Activated T-helper 1 cell treated with Interleukin-2 at 50 U/mL for 16 hours (primary cell): ENCODE data around the gene TUBGCP2.

Experiments used
- DNase-seq: peaks from one replicate; pipeline ENCODE4 v3.0.0-alpha.2; 2020; ENCODE audit warnings: low read depth

TUBGCP2 gene, protein sequence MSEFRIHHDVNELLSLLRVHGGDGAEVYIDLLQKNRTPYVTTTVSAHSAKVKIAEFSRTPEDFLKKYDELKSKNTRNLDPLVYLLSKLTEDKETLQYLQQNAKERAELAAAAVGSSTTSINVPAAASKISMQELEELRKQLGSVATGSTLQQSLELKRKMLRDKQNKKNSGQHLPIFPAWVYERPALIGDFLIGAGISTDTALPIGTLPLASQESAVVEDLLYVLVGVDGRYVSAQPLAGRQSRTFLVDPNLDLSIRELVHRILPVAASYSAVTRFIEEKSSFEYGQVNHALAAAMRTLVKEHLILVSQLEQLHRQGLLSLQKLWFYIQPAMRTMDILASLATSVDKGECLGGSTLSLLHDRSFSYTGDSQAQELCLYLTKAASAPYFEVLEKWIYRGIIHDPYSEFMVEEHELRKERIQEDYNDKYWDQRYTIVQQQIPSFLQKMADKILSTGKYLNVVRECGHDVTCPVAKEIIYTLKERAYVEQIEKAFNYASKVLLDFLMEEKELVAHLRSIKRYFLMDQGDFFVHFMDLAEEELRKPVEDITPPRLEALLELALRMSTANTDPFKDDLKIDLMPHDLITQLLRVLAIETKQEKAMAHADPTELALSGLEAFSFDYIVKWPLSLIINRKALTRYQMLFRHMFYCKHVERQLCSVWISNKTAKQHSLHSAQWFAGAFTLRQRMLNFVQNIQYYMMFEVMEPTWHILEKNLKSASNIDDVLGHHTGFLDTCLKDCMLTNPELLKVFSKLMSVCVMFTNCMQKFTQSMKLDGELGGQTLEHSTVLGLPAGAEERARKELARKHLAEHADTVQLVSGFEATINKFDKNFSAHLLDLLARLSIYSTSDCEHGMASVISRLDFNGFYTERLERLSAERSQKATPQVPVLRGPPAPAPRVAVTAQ

DNA sequence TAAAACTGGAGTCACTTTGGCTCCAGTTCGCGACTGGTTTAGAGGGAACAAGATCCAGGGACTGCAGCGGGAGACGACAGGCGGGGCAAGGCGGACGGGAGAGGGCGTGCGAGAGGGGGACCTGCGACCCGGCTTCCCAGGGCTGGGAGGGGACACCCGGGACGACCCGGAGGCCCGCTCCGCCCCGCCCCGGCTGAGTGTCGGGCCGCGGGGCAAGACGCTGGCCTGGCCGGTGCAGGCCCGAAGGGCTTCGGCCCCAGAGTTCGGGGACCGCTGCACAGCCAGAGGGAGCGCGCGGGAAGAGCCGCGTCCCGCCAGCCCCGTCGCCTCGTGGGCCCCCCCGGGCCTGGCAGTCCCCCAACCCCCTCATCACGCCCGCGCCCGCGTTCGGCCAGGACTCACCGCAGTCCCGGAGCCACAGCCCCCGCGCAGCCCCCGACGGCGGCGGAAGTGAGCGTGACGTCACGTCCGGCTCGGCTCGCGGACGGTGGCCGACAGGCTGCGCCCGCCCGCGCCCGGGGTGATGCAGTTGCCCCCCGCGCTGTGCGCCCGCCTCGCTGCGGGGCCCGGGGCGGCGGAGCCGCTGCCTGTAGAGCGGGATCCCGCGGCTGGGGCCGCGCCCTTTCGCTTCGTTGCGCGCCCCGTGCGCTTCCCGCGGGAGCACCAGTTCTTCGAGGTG lies at the start of gene TUBGCP2, which contains the start of gene ZNF511:
TUBGCP2 (minus strand) TSS at position 452 of the 679 bp plus-strand sequence. CDS start 5,931 bp downstream, outside the sequence.
ZNF511 (plus strand) TSS at position 494 of the 679 bp plus-strand sequence; CDS start at position 524, 30 bp downstream.
- peak; percentile 85 for DNase-seq

DNA sequence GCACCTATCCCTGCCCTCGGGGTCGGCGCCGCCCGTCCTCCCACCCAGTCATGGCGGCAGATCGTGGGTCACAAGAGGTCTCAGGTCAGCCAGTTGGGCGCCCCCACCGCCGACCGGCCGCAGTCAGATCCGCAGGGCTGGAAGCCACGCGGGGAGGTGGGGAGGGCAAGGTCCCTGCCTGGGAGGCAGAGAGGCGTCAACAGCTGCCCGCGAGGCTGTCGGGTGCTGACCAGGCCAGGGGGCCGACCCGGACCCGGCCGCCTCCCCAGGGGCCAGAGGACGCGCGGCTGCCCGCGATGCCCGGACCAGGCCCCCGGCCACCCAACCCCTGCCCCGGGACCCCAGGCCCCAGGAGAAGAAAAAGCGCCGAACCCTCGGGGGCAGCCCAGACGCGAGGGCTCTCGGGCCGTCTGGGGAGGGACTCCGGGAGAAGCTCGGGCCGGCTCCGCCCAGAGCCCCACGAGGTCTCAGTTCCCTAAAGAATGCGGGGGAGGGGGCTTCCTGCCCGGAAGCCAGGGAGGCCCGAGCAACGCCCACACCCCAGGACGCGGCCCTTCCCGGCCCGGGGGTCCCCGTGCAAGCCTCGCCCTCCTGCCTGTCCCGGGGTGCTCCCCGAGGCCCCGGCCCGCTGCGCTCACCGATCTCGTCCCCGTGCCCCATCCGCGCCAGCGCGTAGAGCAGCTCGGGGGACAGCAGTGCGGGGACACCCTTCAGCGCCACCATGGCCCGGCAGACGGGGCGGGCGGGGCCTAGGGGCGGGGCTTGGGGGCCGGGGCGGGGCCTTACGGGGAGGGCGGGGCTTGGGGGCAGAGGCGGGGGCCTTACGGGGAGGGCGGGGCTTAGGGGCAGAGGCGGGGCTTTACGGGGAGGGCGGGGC lies 48.9 kb upstream of the TUBGCP2 start, which contains the start of gene FUOM:
FUOM (minus strand) TSS at position 735 of the 877 bp plus-strand sequence; CDS start at position 723, 12 bp downstream.
- peak; percentile 55 for DNase-seq

DNA sequence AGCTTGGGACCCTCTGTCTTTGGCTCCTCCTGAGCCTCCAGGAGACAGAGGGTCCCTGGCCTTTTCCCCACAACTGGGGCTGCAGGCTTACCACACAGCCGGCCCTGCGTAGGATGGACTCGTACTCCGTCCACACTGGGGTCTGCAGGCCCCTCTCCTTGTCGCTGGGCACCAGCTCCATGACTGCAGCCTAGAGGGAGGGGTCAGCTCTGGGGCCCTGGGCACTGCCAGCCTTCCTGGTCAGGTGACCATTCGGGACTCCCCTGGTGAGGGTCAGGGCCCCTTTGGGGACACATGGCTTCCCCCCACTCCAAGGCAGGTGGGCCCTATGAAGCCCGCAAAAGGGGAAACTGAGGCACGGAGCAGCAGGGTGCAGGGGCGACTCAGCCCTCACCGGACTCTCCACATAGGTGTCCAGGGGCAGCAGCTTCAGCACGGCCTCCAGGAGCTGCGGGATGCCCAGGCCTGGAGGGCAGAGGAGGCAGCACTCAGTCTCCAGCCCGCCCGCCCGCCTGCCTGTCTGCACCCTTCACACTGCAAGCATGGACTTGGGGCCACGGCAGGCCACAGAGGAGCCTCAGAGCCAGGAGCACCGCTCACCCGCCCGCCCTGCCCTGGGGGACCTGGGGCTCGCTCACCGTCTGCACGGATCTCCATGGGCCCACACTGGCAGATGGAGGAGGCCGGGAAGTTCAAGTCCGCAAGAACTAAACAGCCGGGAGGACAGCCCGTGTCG lies 48.0 kb upstream of the TUBGCP2 start:
- no peak for DNase-seq

DNA sequence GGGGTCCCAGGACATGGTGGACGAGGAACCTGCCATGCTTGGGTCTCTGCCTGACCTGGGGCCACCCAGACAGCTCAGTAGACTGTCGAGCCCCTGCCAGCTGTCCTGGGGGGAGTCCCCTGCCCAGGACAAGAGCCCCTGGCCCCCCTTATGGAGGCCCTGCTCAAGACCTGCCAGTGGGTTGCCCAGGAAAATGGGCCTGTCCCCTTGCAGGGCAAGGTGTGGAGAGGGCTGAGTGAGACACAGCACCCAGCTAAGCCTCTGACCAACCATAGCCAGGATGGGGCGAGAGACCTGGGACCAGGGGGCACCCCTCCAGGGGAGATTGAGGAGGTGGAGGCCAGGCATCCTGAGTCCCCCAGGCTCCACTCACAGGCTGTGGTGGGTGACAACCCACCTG lies 47.3 kb upstream of the TUBGCP2 start:
- no peak for DNase-seq

DNA sequence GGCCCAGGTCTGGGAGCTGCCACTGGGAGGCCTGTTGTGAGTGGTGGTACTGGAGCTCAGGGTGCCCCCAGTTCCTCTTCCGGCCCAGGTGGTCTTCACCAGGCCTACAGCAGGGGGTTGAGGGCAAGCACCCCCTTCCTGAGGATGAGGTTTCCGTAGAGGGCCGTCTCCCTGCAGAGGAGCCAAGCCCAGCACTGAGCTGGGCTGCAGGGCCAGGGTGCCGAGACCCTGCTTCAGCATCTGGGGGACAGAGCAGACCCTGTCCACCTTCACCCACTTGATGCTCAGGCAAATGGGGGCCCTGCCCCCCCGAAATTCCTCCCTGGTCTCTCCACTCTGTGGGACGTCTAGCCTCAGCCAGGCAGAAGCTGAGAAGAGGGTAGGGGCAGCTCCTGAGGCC lies 46.6 kb upstream of the TUBGCP2 start:
- DNase-seq: no peak

DNA sequence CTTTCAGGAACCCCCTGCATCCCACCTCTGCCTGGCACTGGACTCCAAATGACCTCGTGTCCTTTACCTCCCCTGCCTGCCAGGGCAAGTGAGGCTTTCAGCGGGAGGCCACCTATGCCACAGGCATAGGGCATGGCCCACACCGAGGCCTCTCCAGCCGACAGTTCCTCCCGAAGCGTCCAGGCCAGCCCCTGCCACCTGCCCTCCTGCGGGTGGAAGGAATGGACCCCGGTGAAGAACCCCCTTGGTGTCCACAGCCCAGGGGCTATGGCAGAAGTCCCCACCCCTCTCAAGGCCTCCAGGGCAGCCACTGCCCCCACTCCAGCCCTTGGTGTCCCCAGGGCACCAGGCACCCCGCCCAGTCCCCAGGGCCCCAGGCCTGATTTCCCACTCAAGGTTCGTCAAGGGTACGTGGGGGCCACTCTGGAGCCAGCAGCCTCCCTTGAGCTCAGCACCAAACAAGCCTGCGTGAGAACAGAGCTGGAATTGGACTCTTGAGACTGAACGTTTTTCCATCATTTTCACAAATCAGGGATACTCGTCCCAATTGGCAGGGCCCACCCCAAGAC lies 46.1 kb upstream of the TUBGCP2 start:
- no peak for DNase-seq

- DNase-seq: no peak
Observed at GRCh38 chr10:133353988-133354605, 45.4 kb upstream of the TUBGCP2 start.

- DNase-seq: no peak
Observed at GRCh38 chr10:133353202-133353959, 44.7 kb upstream of the TUBGCP2 start.

GRCh38 chr10:133351408-133352318 lies 43.0 kb upstream of the TUBGCP2 start:
- DNase-seq: no peak

- DNase-seq: no peak
Observed at GRCh38 chr10:133350950-133351329, 42.3 kb upstream of the TUBGCP2 start.

DNA sequence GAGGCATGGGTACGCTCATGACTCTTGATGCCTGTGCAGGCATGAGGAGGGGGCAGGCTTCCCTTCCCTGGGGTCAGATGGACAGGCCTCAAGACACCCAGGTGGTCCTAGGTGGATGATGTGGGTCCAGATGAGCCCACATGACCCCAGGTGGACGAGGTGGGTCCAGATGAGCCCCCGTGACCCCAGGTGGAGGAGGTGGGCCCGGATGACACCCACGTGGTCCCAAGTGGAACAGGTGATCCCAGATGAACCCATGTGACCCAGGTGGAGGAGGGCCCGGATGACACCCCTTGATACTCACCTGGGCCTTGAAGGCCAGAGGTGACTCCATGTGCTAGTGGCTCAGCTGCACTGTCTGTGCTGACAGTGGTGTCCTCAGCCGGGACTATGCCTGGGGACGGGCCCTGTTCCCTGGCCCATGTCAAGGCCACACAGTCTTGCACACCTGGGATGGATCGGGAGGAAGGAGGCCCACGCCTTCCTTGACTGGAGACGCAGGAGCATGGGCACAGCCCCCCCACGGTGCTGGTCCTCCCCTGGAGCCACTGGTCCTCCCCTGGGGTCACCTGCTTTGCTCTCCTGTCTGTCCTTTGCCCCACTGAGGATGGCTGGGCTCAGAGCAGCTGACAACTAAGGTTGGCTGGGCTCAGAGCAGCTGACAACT lies 41.7 kb upstream of the TUBGCP2 start:
- DNase-seq: no peak

DNA sequence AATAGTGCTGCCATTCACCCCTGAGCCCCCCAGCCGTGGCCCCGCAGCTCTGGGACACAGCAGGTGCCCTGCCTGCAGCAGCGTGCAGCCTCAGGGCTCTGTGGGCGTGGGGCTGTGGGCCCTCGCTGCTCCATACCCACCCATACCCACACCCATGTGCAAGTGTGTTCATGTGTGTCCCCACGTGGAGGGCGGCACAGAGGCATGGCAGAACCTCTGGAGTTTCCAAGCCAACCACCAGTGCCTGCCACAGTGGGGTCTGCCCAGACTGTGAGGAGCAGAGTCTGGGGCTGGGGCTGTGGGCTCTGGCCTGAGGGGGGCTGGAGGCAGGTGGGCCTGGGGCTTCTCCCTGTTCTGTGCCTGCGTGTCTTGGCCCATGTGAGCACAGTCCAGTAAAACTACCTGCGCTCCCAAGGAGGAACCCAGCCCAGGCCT lies 40.9 kb upstream of the TUBGCP2 start:
- DNase-seq: no peak

- DNase-seq: no peak
Observed at GRCh38 chr10:133349160-133349568, 40.5 kb upstream of the TUBGCP2 start.

GRCh38 chr10:133347710-133348517 lies 39.2 kb upstream of the TUBGCP2 start:
- DNase-seq: no peak

DNA sequence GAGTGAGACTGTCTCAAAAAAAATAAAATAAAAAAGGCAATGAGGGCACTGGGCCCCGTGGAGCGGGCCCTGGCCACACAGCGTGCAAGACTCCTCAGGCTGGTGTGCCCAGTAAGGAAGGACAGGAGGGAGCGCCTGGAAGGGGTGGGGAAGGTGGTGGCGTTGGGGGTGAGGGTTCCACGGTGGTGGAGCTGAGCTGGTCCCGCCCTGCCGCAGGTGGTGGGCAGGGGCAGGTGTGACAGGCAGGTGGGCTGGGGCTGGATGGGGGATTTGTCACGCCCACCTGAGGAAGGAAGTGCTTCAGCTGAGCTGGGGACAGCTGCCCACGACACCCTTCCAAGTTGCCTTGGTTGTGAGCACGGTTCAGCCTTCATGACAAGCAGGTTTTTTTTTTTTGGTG lies 37.7 kb upstream of the TUBGCP2 start:
- no peak for DNase-seq

DNA sequence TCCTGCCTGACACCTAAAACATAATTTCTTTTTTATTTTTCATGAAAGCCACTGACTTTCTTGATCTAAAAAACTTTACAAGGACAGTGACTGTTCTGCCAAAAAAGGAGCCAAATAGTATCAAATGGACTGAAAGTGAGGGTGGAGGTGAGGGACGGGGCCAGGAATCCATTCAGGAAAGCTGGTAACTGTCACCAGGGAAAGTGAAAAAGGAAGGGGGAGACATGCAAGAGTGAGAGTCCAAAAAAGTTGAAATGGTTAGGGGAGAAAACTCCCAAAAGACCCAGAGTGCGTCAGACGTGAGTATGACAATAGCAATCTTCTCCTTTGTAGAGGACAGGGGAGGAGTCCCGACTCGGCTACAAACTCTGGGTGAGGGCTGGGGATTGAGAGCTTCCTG lies 35.6 kb upstream of the TUBGCP2 start:
- DNase-seq: no peak
